NCI-H510A treated with DMSO at 0.1 percent for 48 hours (cell line): ENCODE results near the gene UBE2R2.
"Not testable (repeated sequence)": the region's sequence is repeated elsewhere in the genome, so short reads cannot be mapped to it uniquely, and the experiment has no call there.

Source experiments
- DNase-seq: peaks from one replicate; lab custom pipeline; 2025; lab: John Stamatoyannopoulos, UW

Gene UBE2R2

GRCh38 chr9:33799928-33800704 is 16.8 kb upstream of the UBE2R2 start:
- DNase-seq: no peak

GRCh38 chr9:33800886-33801285 is 16.1 kb upstream of the UBE2R2 start:
- DNase-seq: no peak

DNA sequence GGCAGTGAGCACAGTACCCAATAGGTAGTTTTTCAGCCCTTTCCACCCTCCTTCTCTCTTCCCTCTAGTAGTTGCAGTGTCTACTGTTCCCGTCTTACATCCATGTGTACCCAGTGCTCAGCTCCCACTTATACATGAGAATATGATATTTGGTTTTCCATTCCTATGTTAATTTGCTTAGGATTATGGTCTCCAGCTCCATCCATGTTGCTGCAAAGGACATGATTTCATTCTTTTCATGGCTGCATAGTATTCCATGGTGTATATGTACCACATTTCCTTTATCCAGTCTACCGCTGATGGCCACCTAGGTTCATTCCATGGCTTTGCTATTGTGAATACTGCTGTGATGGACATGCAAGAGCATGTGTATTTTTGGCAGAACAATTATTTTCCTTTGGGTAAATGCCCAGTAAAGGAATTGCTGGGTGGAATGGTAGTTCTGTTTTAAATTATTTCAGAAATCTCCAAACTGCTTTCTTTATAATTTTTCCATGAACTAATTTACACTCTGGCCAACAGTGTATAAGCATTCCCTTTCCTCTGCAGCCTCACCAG is 14.9 kb upstream of the UBE2R2 start:
- not testable (repeated sequence) for DNase-seq

GRCh38 chr9:33804196-33804595 is 12.8 kb upstream of the UBE2R2 start:
- DNase-seq: not testable (repeated sequence)

DNA sequence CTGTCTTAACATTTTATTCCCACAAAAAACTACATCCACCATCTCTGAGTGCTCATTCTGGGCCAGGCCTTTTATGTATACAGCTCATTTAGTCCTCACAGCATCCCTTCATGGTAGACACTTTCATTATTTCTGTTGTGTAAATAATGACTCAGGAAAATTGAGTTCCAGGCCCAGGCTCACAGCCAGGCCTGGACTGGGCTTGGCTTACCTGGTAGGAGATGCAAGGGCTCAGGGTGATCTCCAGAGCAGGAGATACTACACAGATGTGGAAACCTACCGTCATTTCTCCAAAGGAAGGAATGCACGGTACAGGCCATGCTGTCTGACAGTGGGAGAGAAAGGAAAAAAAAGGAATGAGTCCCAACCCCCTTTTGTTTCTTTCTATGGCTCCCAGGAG is 9.8 kb upstream of the UBE2R2 start:
- peak; percentile 11 for DNase-seq

DNA sequence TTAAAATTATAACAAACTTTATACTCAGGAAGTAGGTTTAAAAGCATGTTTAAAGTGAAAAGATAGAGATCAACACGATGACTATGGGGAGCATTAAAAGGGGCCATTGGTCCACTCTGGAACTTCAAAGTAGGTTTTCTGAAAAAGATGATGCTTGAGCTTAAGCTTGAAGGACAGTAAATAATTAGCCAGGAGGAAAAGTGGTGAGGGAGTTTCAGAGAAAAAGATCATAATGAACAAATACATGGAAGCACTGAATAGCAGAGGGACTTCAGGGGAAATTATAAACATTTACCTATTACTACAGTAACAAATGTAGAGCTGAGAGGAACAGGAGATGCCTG is 8.0 kb upstream of the UBE2R2 start:
- not testable (repeated sequence) for DNase-seq

GRCh38 chr9:33809506-33809905 is 7.5 kb upstream of the UBE2R2 start:
- DNase-seq: no peak

GRCh38 chr9:33813712-33814641 is 3.0 kb upstream of the UBE2R2 start:
- DNase-seq: no peak

- DNase-seq: no peak
Measured at GRCh38 chr9:33815781-33816180, 1.2 kb upstream of the UBE2R2 start.

GRCh38 chr9:33817327-33818166 is 587 bp downstream of the UBE2R2 start:
- DNase-seq: peak; percentile 13

DNA sequence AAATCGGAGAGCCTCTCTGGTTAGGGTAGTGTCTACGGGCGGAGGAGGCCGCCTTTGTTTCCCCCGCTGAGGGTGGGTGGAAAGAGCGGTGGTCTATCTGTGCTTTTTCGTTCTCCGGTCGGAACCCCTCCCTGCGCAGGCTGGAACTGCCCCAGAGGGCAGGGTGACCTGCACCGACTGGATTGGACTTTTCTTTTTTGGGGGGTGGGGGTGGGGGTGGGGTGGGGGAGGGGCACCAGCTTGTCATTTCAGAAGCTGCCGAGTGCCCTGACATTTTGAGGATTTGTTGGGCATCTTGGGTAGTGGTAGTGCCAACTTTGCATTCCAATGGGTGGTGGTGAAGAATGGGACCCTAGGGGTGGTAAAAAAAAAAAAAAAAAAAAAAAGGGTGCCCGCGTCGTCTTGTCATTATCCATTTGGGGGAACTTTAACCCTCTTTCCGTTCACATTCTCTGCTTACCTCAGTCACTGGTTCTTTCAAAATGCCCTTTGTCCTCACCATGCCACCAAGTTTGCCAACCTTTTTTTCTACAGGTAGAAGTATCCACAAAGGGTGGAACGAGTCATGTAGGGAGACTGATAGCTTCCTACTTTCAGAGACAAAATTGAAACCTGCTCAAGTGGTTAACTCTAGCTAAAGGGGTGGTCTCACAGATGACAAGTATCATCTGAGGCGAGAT is 1.3 kb downstream of the UBE2R2 start:
- no peak for DNase-seq

DNA sequence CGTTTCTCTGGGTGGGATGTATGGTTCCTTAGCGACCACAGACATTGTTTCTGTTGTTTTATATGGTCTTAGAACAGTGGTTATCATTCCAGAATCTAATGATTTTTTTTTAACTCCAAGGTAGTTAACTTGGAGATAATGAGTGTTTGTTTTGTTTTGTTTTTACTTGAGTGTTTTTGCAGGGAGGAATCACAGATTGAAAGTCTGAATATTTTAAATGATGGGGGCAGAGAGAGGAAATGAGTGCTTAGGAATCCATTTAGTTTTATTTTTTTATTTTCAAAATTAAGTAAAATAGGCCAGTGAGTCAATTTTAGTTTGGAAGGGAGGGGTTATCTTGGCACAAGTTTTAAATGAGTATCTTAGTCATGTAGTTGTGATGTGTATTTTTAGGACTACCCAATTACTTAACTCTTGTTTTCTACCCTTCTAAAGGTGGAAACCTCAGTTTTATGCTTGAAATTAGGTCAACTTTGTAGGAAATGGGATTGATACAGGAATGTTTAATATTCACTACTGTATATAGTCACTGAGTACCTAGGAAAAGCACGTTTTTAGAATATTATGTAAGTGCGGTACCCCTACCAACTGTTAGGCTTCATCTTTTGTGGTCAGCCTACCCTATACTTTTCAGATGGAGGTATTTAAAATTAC is 2.0 kb downstream of the UBE2R2 start:
- DNase-seq: no peak

DNA sequence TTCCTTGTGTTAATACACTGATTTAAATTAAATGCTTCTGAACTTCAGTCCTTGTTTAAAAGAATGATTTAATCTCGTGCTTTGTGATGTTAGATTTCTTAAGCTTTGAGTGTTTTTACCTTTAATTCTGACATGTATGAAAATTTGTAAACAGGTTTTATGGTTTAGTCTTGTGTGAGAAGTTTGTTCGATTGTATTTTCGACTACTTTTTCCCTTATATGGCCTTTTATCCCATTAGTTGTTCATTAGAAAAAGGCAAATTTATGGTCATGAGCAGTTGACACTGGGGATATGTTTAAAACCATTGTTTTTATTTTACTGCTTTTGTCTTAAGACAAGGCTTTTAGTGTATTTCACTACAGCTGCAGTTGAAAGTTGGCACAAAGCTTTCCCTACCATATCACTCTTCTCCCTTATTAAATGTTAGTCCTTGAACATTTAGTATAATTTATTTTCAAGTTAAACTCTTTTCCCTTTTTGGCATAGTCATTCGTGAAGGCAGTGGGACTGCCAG is 3.3 kb downstream of the UBE2R2 start:
- DNase-seq: no peak

DNA sequence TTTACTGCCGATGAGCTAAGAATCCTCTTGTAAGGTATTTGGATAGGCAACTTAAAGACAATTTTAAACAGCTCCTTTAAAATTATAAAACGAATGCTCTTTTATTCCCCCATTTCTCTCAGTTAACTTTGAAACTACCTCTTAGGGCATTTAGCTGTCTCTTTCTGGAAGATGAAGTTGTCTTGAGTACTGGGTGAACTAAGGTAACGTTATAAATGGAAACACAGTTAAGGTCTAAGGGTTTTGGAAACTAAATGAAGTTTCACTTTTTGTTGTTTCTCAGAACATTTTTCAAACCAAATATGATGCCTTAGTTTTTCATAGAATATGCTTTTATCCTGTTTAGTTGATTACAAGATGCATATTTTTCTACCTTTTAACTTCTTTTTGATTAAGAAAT is 6.8 kb downstream of the UBE2R2 start:
- DNase-seq: no peak

DNA sequence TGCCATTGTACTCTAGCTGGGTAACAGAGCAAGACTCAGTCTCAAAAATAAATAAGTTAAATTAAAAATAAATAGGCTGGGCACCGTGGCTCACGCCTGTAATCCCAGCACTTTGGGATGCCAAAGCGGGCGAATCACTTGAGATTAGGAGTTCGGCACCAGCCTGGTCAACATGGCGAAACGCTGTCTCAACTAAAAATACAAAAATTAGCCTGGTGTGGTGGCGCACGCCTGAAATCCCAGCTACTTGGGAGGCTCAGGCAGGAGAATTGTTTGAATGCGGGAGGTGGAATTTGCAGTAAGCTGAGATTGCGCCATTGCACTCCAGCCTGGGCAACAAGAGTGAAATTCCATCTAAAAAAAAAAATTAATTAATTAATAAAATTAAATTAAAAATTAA is 10.3 kb downstream of the UBE2R2 start:
- not testable (repeated sequence) for DNase-seq

DNA sequence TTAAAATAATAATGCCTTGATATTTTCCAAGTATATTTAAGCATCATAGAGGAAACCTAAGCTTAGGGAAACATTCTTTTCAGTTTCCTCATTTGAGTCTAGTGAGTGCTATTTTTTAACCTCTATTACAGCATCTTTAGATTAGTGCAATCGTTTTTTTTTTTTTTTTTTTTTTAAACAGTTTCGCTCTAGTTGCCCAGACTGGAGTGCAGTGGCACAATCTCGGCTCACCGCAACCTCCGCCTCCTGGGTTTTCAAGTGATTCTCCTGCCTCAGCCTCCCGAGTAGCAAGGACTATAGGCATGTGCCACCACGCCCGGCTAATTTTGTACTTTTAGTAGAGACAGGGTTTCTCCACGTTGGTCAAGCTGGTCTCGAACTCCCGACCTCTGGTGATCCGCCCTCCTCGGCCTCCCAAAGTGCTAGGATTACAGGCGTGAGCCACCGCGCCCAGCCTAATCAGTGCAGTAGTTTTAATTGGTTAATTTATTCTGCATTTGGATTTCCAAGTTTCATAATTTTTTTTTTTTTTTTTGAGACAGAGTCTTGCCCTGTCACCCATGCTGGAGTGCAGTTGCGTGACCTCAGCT is 12.8 kb downstream of the UBE2R2 start:
- not testable (repeated sequence) for DNase-seq

GRCh38 chr9:33835625-33836260 is 18.8 kb downstream of the UBE2R2 start:
- DNase-seq: no peak

GRCh38 chr9:33836261-33836660 is 19.3 kb downstream of the UBE2R2 start:
- not testable (repeated sequence) for DNase-seq

- no peak for DNase-seq
Measured at GRCh38 chr9:33837138-33837537, 20.2 kb downstream of the UBE2R2 start.

DNA sequence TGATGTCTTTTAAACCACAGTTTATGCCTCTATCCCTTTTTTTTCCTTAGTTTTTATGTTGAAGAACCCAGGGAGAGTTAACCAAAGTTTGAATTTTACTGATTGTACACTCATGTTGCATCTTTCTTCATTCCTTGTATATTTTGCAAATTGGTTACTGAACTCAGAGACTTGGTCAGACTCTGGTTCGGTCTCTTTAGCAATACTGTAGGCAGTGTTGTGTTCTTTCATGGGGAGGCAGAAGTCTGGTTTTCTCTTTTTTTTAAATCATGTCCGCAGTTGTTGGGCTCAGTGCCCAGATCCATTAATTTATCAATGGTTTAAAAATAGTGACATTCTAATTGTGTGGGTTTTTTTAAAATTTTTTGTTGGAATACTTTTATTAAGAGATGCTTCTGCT is 23.4 kb downstream of the UBE2R2 start:
- no peak for DNase-seq
